HepG2 (cell line): ENCODE results near the gene CIROP. TPM values are rescaled to one million over a fixed set of nuclear protein-coding genes. Genes with fewer than 3 reads are reported as not detected.

Experiments used
- HMGA1 ChIP-seq: sonication (generic); formaldehyde crosslinking; conservative IDR thresholded peaks from 2 replicates; pipeline ENCODE4 v1.4.0; 2020; ENCODE audit warnings: missing genetic modification reagents
- KLF11 ChIP-seq: IDR thresholded peaks from 2 replicates; pipeline ENCODE4 v1.6.1; 2016; ENCODE audit warnings: missing compliant biosample characterization
- KLF12 ChIP-seq: sonication (generic); formaldehyde crosslinking; IDR thresholded peaks from 2 replicates; pipeline ENCODE4 v1.4.0; 2020; ENCODE audit warnings: missing genetic modification reagents, borderline replicate concordance
- U2AF1 ChIP-seq: fragments of 200-400 bp; formaldehyde crosslinking; optimal IDR thresholded peaks from 2 replicates; pipeline ENCODE3; 2017; ENCODE audit warnings: mild to moderate bottlenecking, low read depth, low read length
- ZBTB40 ChIP-seq, 2 experiments: fragments of 450-650 bp in 1 of 2; sonication (generic) in 1 of 2; formaldehyde crosslinking in 1 of 2; IDR thresholded peaks; 2 replicates each; pipeline versions ENCODE4 v1.6.1 to v1.8.0; 2016 to 2022; ENCODE audit warnings: antibody characterized with exemption in 1 of 2, mild to moderate bottlenecking in 1 of 2, missing genetic modification reagents in 1 of 2
- ZBTB49 ChIP-seq: sonication (generic); formaldehyde crosslinking; IDR thresholded peaks from 2 replicates; pipeline ENCODE4 v1.4.0; 2020; ENCODE audit warnings: missing genetic modification reagents, borderline replicate concordance
- ZNF484 ChIP-seq: sonication (generic); formaldehyde crosslinking; IDR thresholded peaks from 2 replicates; pipeline ENCODE4 v1.5.1; 2020; ENCODE audit warnings: mild to moderate bottlenecking, low read depth, missing genetic modification reagents, borderline replicate concordance
- ZNF83 ChIP-seq: sonication (generic); formaldehyde crosslinking; IDR thresholded peaks from 2 replicates; pipeline ENCODE4 v1.4.0; 2020; ENCODE audit warnings: missing genetic modification reagents, mild to moderate bottlenecking, borderline replicate concordance
- polyA plus RNA-seq, 8 experiments: library from polyadenylated mRNA; depleted of rRNA in 3 of 8; stranded (reverse) in 7 of 8; unstranded in 1 of 8; fragments of >200 nt; fragmentation: Illumina TruSeq in 4 of 8; extraction: Trizol in 4 of 8; gene quantifications; 2 replicates each; pipeline versions ENCODE4 v1.2.1 to v1.2.3, GENCODE V29; 2011 to 2016; ENCODE audit warnings: low read depth in 4 of 8, missing spikeins in 1 of 8, mixed read lengths in 1 of 8; ENCODE audit not compliant: insufficient read depth in 1 of 8
- total RNA-seq, 5 experiments: library from RNA; depleted of rRNA; stranded (reverse); fragments of >200 nt; fragmentation: Illumina TruSeq; extraction: Trizol; gene quantifications; 2 replicates each; pipeline ENCODE4 v1.2.3, GENCODE V29; 2016; ENCODE audit warnings: low read depth in 1 of 5
- TF ChIP-seq, protein P1 (sequence below): sonication (generic); formaldehyde crosslinking; IDR thresholded peaks from 2 replicates; pipeline ENCODE4 v1.8.0; 2022; ENCODE audit warnings: low read depth, missing genetic modification reagents
- TF ChIP-seq, protein P2 (sequence below): sonication (generic); formaldehyde crosslinking; IDR thresholded peaks from 2 replicates; pipeline ENCODE4 v1.4.0; 2020; ENCODE audit warnings: mild to moderate bottlenecking, missing genetic modification reagents
- TF ChIP-seq, protein P3 (sequence below): IDR thresholded peaks from 2 replicates; pipeline ENCODE4 v1.6.1; 2016; ENCODE audit warnings: missing genetic modification reagents, missing compliant biosample characterization

Gene CIROP
- total and polyA plus RNA-seq, 2 of the 13 experiments (the other 11 are each of a cell fraction or from before 2014, with no cell fraction given): 0.07 TPM; not detected in 1

DNA sequence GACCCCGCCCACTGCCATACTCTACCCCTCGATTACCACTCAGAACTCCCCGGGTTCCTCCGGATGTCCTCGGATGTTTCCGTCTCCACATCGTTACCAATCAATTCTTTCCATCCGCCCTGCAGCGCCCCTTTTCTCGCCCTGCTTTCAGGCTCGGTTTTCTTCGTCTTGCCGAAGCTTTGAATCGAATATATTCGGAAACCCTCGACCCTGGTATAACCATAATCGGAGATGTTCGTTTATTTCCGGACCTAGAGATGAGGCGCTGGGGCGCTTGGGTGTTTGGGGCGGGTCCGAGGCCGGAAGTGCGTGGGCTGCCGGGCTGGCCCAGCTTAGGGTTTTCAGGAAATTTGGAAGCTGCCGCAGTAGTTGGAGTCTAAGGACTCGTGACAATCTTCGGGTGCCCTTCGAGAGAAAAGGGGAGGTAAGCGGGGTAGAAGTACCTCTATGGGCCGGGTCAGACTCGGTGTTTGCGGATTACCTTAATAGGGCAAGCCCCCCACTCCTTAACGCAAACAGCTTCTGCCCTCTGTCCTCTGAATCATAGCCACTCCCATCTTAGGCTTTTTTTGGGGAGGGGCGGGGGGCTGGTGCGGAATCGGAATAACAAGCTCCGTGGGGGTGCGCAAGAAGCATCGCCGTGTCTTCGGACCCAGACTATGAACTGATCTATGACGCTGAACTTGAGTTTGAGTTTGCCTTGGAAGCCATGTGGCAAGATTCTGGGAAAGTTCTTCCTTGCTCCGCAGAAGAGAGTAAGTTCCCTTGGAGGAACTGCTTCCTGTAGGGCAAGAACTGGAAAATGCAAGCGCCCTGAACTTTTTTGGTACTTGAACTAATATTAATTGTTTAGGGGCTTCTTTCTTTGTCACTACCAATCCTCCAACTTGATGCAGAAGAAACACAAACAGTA lies 9.3 kb downstream of the CIROP start, which contains the start of gene C14orf119 (continued):
- TF ChIP-seq, protein P1, sequence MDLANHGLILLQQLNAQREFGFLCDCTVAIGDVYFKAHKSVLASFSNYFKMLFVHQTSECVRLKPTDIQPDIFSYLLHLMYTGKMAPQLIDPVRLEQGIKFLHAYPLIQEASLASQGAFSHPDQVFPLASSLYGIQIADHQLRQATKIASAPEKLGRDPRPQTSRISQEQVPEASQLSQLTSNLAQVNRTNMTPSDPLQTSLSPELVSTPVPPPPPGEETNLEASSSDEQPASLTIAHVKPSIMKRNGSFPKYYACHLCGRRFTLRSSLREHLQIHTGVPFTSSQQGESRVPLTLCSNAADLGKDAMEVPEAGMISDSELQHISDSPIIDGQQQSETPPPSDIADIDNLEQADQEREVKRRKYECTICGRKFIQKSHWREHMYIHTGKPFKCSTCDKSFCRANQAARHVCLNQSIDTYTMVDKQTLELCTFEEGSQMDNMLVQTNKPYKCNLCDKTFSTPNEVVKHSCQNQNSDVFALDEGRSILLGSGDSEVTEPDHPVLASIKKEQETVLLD (CRISPR knock-in tag): no peak
- TF ChIP-seq KLF12 (CRISPR knock-in tag): peak; percentile 89; the same call in 1 of the 2 replicates
- TF ChIP-seq ZNF83 (CRISPR knock-in tag): 0 out of 2 replicates have a peak, but pooled peaks have one; percentile 71
- no peak for TF ChIP-seq ZNF484 (CRISPR knock-in tag)
- no peak; the same call in 1 of the 2 replicates for TF ChIP-seq HMGA1
- TF ChIP-seq ZBTB49 (CRISPR knock-in tag): peak; percentile 23; the same call in 1 of the 2 replicates
- TF ChIP-seq, protein P2, sequence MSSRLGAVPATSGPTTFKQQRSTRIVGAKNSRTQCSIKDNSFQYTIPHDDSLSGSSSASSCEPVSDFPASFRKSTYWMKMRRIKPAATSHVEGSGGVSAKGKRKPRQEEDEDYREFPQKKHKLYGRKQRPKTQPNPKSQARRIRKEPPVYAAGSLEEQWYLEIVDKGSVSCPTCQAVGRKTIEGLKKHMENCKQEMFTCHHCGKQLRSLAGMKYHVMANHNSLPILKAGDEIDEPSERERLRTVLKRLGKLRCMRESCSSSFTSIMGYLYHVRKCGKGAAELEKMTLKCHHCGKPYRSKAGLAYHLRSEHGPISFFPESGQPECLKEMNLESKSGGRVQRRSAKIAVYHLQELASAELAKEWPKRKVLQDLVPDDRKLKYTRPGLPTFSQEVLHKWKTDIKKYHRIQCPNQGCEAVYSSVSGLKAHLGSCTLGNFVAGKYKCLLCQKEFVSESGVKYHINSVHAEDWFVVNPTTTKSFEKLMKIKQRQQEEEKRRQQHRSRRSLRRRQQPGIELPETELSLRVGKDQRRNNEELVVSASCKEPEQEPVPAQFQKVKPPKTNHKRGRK: no peak
- peak; percentile 50; the same call in 1 of the 2 replicates for TF ChIP-seq KLF11 (CRISPR knock-in tag)
- TF ChIP-seq ZBTB40 (IDR thresholded peaks at IDR 0.05): no peak
- TF ChIP-seq ZBTB40 (CRISPR knock-in tag; IDR thresholded peaks at IDR 0.05): no peak
- no peak for TF ChIP-seq U2AF1
- TF ChIP-seq, protein P3, sequence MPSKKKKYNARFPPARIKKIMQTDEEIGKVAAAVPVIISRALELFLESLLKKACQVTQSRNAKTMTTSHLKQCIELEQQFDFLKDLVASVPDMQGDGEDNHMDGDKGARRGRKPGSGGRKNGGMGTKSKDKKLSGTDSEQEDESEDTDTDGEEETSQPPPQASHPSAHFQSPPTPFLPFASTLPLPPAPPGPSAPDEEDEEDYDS (CRISPR knock-in tag): peak; percentile 81
